DND-41 (cell line): ENCODE results near the gene DIPK1C.

Experiments
- ATAC-seq: fragments of 200-7000 bp; cut with Tn5 transposase; 3 replicates; pipeline ENCODE4 v1.9.1; 2021; ENCODE audit warnings: low read depth; ENCODE audit not compliant: insufficient read depth
- DNase-seq: peaks from one replicate; pipeline ENCODE4 v3.0.0-alpha.2; 2020
- H2AFZ ChIP-seq: 2 replicates; pipeline ENCODE4 v1.6.0; 2012; ENCODE audit warnings: low read depth, low read length
- H3K27ac ChIP-seq: 2 replicates; pipeline ENCODE4 v1.5.1; 2012; ENCODE audit warnings: low read length, inconsistent platforms
- H3K27me3 ChIP-seq: fragments of 200-600 bp; sonication (generic); 2 replicates; pipeline ENCODE4 v1.6.0; 2012; ENCODE audit warnings: low read length, mild to moderate bottlenecking, inconsistent platforms; ENCODE audit not compliant: insufficient read depth, poor library complexity
- H3K36me3 ChIP-seq: 2 replicates; pipeline ENCODE4 v1.5.1; 2012; ENCODE audit warnings: low read length, inconsistent platforms; ENCODE audit not compliant: insufficient read depth
- H3K4me1 ChIP-seq: 2 replicates; pipeline ENCODE4 v1.5.1; 2012; ENCODE audit warnings: mild to moderate bottlenecking, low read length; ENCODE audit not compliant: insufficient read depth
- H3K4me2 ChIP-seq: 2 replicates; pipeline ENCODE4 v1.6.0; 2012; ENCODE audit warnings: mild to moderate bottlenecking, moderate library complexity, low read length, inconsistent platforms; ENCODE audit not compliant: insufficient read depth
- H3K4me3 ChIP-seq, 2 experiments: fragments of 200-600 bp in 1 of 2; shearing (Covaris generic) in 1 of 2; 2 replicates each; pipeline ENCODE4 v1.5.1; 2012 to 2016; ENCODE audit warnings: inconsistent platforms in 2 of 2, low read length in 2 of 2, mild to moderate bottlenecking in 2 of 2, low read depth in 1 of 2, moderate library complexity in 1 of 2
- H3K79me2 ChIP-seq: 2 replicates; pipeline ENCODE4 v1.6.0; 2012; ENCODE audit warnings: low read length, inconsistent platforms; ENCODE audit not compliant: insufficient read depth
- H3K9ac ChIP-seq: 2 replicates; pipeline ENCODE4 v1.6.0; 2012; ENCODE audit warnings: low read depth, mild to moderate bottlenecking, inconsistent platforms, low read length, moderate library complexity
- H3K9me3 ChIP-seq: 2 replicates; pipeline ENCODE4 v1.5.1; 2012; ENCODE audit warnings: low read length, moderate library complexity, mild to moderate bottlenecking, inconsistent platforms; ENCODE audit not compliant: insufficient read depth, severe bottlenecking
- H4K20me1 ChIP-seq: 2 replicates; pipeline ENCODE4 v1.6.0; 2012; ENCODE audit warnings: low read length; ENCODE audit not compliant: insufficient read depth
- EZH2 ChIP-seq: IDR thresholded peaks from 3 replicates; pipeline ENCODE4 v1.6.1; 2012; ENCODE audit warnings: borderline replicate concordance, low read depth, mild to moderate bottlenecking, moderate library complexity, low read length, inconsistent platforms; ENCODE audit not compliant: severe bottlenecking
- TF ChIP-seq, protein P1 (sequence below): IDR thresholded peaks from 2 replicates; pipeline ENCODE4 v1.5.1; 2012; ENCODE audit warnings: borderline replicate concordance, low read length, moderate library complexity, mild to moderate bottlenecking; ENCODE audit not compliant: poor library complexity, severe bottlenecking; ENCODE audit errors: extremely low read depth

Gene DIPK1C

DNA sequence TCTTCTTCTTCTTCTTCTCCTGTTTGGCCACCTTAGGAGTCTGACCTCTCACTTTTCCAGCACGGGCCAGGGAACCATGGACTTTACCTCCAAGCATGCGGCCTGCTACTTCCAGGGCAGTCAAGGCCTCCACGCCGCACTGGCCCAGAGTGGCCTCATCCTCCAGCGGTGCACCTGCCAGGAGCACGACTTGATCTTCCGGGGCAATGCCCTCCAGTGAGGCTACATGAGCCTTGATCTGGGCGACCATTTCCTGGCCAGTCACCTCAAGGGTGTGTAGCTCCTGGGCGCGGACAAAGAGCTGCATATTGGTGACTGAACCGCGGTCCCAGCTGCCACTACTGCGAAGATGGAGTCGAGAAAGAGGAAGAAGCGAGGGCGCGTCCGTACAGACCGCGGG lies 67.1 kb downstream of the DIPK1C start:
- no peak for ATAC-seq

DNA sequence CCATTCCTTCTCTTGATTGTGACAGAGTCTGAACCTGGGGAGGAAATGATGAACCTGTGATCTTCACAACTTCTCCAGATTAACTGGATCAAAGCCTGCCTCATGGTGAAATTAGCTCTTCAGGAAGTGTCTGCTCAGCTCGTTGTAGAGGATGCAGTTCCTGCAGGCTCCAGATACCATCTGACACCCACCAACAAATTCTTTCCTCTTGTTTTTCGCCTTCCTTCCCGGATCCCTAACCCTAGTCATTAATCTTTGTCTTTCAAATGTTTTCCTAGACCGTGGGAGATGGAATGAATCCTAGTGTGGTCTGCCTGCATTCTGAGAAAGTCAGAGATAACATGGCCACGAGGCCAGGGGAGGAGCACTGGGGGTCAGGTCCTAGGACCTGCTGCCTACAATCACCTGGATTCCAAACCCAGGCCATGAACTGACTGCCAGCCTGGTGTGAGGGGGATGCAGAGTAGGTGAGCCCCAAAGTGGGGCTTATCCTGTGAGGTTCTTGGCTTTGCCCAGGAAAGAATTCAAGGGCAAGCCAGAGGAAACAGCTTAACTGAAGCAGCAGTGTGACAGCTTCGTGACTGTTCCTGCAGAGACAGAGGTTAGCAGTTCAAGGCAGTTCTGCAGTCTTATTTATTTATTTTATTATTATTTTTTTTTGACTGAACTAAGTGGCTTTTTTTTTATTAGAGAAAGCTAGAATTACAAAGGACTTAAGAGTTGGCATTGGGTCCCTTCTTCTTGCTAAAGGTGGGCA lies 67.8 kb downstream of the DIPK1C start:
- Histone ChIP-seq H3K9me3 (no peaks in the 10 kb centered on the region), H3K4me2 (no peak overlapping the region), H3K4me1 (peaks cover 4% of the 10 kb centered on the region; the same call in 1 of the 2 replicates), H3K79me2 (no peaks in the 10 kb centered on the region), H3K27me3 (peaks cover 38% of the 10 kb centered on the region), H3K9ac (no peak overlapping the region), H4K20me1 (no peaks in the 10 kb centered on the region), H3K36me3 (no peaks in the 10 kb centered on the region), H2AFZ (no peak overlapping the region), H3K4me3 (no peak overlapping the region), H3K27ac (no peak overlapping the region)
- DNase-seq (no peak), ATAC-seq (no peak)
- TF ChIP-seq, protein P1, sequence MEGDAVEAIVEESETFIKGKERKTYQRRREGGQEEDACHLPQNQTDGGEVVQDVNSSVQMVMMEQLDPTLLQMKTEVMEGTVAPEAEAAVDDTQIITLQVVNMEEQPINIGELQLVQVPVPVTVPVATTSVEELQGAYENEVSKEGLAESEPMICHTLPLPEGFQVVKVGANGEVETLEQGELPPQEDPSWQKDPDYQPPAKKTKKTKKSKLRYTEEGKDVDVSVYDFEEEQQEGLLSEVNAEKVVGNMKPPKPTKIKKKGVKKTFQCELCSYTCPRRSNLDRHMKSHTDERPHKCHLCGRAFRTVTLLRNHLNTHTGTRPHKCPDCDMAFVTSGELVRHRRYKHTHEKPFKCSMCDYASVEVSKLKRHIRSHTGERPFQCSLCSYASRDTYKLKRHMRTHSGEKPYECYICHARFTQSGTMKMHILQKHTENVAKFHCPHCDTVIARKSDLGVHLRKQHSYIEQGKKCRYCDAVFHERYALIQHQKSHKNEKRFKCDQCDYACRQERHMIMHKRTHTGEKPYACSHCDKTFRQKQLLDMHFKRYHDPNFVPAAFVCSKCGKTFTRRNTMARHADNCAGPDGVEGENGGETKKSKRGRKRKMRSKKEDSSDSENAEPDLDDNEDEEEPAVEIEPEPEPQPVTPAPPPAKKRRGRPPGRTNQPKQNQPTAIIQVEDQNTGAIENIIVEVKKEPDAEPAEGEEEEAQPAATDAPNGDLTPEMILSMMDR: no peak
- TF ChIP-seq EZH2: no peak

More for the DNA sequence above, 67.1 kb downstream of the DIPK1C start:
- DNase-seq: no peak
- Histone ChIP-seq H3K9me3 (no peaks in the 10 kb centered on the region), H3K4me3 (no peak overlapping the region), H3K27ac (no peak overlapping the region), H3K79me2 (no peaks in the 10 kb centered on the region), H4K20me1 (no peaks in the 10 kb centered on the region), H3K4me1 (peaks cover 4% of the 10 kb centered on the region; the same call in 1 of the 2 replicates), H3K27me3 (peaks cover 41% of the 10 kb centered on the region), H2AFZ (no peak overlapping the region), H3K36me3 (no peaks in the 10 kb centered on the region), H3K4me2 (no peak overlapping the region), H3K9ac (no peak overlapping the region)
- no peak for TF ChIP-seq EZH2
- TF ChIP-seq, protein P1: no peak

DNA sequence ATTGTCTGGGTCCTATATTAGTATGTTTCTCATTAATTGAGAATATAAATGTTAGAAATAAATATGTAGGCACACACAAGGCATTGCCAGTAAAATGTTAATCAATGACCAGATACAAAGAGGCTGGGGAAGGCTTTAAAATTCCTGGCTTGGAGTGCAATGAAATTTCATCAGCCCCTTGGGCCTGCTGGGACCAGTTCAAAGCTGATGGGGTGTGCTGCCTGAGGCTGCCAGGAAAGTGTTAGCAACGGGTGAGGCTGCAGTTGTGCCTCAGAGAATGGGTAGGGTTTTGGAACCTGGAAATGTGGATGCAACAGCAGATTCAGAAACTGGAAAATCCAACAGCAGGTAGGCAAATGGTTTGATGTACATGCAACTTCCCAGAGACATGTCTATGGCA lies 68.9 kb downstream of the DIPK1C start:
- no peaks in the 10 kb centered on the region for H4K20me1 ChIP-seq
- H3K79me2 ChIP-seq: no peaks in the 10 kb centered on the region
- no peak overlapping the region for H3K27ac ChIP-seq
- H3K4me3 ChIP-seq: no peak overlapping the region
- H3K4me1 ChIP-seq: peaks cover 4% of the 10 kb centered on the region; the same call in 1 of the 2 replicates
- no peak for ATAC-seq
- no peak overlapping the region for H3K9ac ChIP-seq
- no peak for DNase-seq
- H3K36me3 ChIP-seq: no peaks in the 10 kb centered on the region
- H3K27me3 ChIP-seq: peaks cover 29% of the 10 kb centered on the region
- TF ChIP-seq, protein P1: no peak
- TF ChIP-seq EZH2: no peak
- no peaks in the 10 kb centered on the region for H3K9me3 ChIP-seq
- no peak overlapping the region for H3K4me2 ChIP-seq
- no peak overlapping the region for H2AFZ ChIP-seq
